ENCODE data around the gene RNF208. TPM values are rescaled to one million over a fixed set of nuclear protein-coding genes. Genes with fewer than 3 reads are reported as not detected.

Gene RNF208
- total and polyA plus RNA-seq, 9 of the 15 experiments (the other 6 are each of a cell fraction or from before 2014, with no cell fraction given), result 0.15 to 6.9 (median 0.50) TPM; not detected in 2

- H3K9me1 ChIP-seq (ENCODE audit: control insufficient read depth, insufficient read depth, low read length), result no peaks in the 10 kb centered on the region
- FAIRE-seq (no peak), ATAC-seq (no peak; the same call in 1 of the 3 replicates), DNase-seq (ENCODE audit: extremely low read depth in 1 of 4, low spot score in 3 of 4) (peak in 1 of 4 experiments; percentile 28)
- in situ Hi-C loops (cut with MboI), result no loop called here
- H3K4me2 ChIP-seq (ENCODE audit: insufficient read depth, low read length), result no peak overlapping the region
- CTCF ChIA-PET (ENCODE audit: low intra/inter-chr PET ratio), result no interaction called here
- POLR2A ChIA-PET, result interaction anchor here (0.6 to 1.8 kb wide), 3 partner anchors 18 to 84 kb away, joined by 3 to 7 read pairs (median 5); no protein-coding TSS in a partner anchor
- no peaks in the 10 kb centered on the region for H3K79me2 ChIP-seq (ENCODE audit: control insufficient read depth, insufficient read depth, low read length)
- H3K27me3 ChIP-seq (ENCODE audit: control insufficient read depth in 2 of 2, insufficient read depth in 2 of 2, low read length in 2 of 2), result peaks cover 0 to 7% of the 10 kb centered on the region in 2 experiments; a peak in 2 of 5 replicates
- peak overlapping the region in 1 of 2 experiments; percentile 64; a peak in 2 of 4 replicates for H3K9ac ChIP-seq (ENCODE audit: insufficient read depth in 1 of 2, low read depth in 2 of 2, low read length in 2 of 2)
- WGBS (ENCODE audit: insufficient coverage, low coverage, missing lambda C conversion rate), result 65% methylated on average over 23 of the region's 33 CpGs
- intact Hi-C loops (cut with micrococcal nuclease), result no loop called here
- no peaks in the 10 kb centered on the region for H3K9me3 ChIP-seq (replicated peaks; ENCODE audit: control insufficient read depth, insufficient read depth, low read depth, low read length)
- no peak overlapping the region for H3K4me3 ChIP-seq
- TF ChIP-seq RAD21 (CRISPR knock-in tag; conservative IDR thresholded peaks at IDR 0.05 in 1 of 2, IDR thresholded peaks at IDR 0.05 in 1 of 2), result peak in 1 of 2 experiments; percentile 18; a peak in 1 of 4 replicates
- TF ChIP-seq ZNF764 (CRISPR knock-in tag; IDR thresholded peaks at IDR 0.05; ENCODE audit: low read depth), result no peak
- peak; percentile 67 for TF ChIP-seq ZBTB33 (CRISPR knock-in tag; IDR thresholded peaks at IDR 0.05)
- peak in 2 of 3 experiments; percentile 27 to 30; a peak in 3 of 6 replicates for TF ChIP-seq CTCF (IDR thresholded peaks at IDR 0.05 in 2 of 3, conservative IDR thresholded peaks at IDR 0.05 in 1 of 3; ENCODE audit: insufficient read depth in 2 of 3, low read depth in 1 of 3, low read length in 3 of 3)
- peak; percentile 45; the same call in 1 of the 2 replicates for TF ChIP-seq POLR2A (conservative IDR thresholded peaks at IDR 0.05)
- TF ChIP-seq KDM2B (CRISPR knock-in tag; IDR thresholded peaks at IDR 0.05), result no peak
- TF ChIP-seq ZNF282 (CRISPR knock-in tag; IDR thresholded peaks at IDR 0.05), result no peak
- no peak for TF ChIP-seq PRDM10 (IDR thresholded peaks at IDR 0.05; ENCODE audit: partially characterized antibody)
- 0 out of 2 replicates have a peak, but pooled peaks have one; percentile 31 for TF ChIP-seq MAX (CRISPR knock-in tag; IDR thresholded peaks at IDR 0.05)
- no peak for TF ChIP-seq ZNF589 (CRISPR knock-in tag; IDR thresholded peaks at IDR 0.05; ENCODE audit: low read depth)
- no peak for TF ChIP-seq ZNF134 (CRISPR knock-in tag; conservative IDR thresholded peaks at IDR 0.05)
- peak; percentile 78 for TF ChIP-seq POLR2G (IDR thresholded peaks at IDR 0.05; ENCODE audit: low read depth, low read length)
- no peak for TF ChIP-seq RB1 (IDR thresholded peaks at IDR 0.05; ENCODE audit: low read depth)
- no TSS peak for BruUV-seq (replicated peaks)
- H3K27ac ChIP-seq (ENCODE audit: extremely low read depth, low read depth, low read length), result no peak overlapping the region
- H2AFZ ChIP-seq (ENCODE audit: low read depth, low read length), result no peak overlapping the region
- peaks cover 3 to 84% of the 10 kb centered on the region in 2 experiments; a peak in 3 of 5 replicates for H3K4me1 ChIP-seq (replicated peaks in 1 of 2; ENCODE audit: control insufficient read depth in 2 of 2, insufficient read depth in 2 of 2, low read length in 2 of 2)
- H4K20me1 ChIP-seq (replicated peaks; ENCODE audit: control insufficient read depth, insufficient read depth, low read length), result 0 out of 2 replicates have a peak, but pooled peaks cover 5% of the 10 kb centered on the region
- peaks cover 21% of the 10 kb centered on the region; the same call in 1 of the 3 replicates for H3K36me3 ChIP-seq (ENCODE audit: control insufficient read depth, insufficient read depth, low read length)
These were observed 46.6 kb downstream of the RNF208 start for GRCh38 chr9:137175345-137175961.

Data from K562 (cell line).